HG03097 (cell line): ENCODE measurements around the gene STK32B.

Experiments used
- ATAC-seq: cut with Tn5 transposase; IDR thresholded peaks from one replicate; pipeline ENCODE4 v1.9.1; 2021; ENCODE audit not compliant: unreplicated experiment, low FRiP score

The STK32B gene

GRCh38 chr4:5489260-5489659 lies 438.0 kb downstream of the STK32B start:
- ATAC-seq: no peak

GRCh38 chr4:5497489-5497888 lies 446.2 kb downstream of the STK32B start:
- ATAC-seq: no peak

- no peak for ATAC-seq
These were observed 448.9 kb downstream of the STK32B start for GRCh38 chr4:5500165-5500564.

GRCh38 chr4:5503336-5503936 lies 452.2 kb downstream of the STK32B start:
- no peak for ATAC-seq

- no peak for ATAC-seq
These were observed 453.2 kb downstream of the STK32B start for GRCh38 chr4:5504486-5504885.

- ATAC-seq: no peak
These were observed 459.2 kb downstream of the STK32B start for GRCh38 chr4:5510504-5510903.

- no peak for ATAC-seq
These were observed 460.5 kb downstream of the STK32B start for GRCh38 chr4:5511791-5512190.

GRCh38 chr4:5515646-5516045 lies 464.4 kb downstream of the STK32B start:
- no peak for ATAC-seq

GRCh38 chr4:5517372-5517771 lies 466.1 kb downstream of the STK32B start:
- no peak for ATAC-seq

GRCh38 chr4:5524446-5525299 lies 473.4 kb downstream of the STK32B start:
- ATAC-seq: no peak

- no peak for ATAC-seq
These were observed 475.0 kb downstream of the STK32B start for GRCh38 chr4:5526080-5526846.

- ATAC-seq: no peak
These were observed 475.9 kb downstream of the STK32B start for GRCh38 chr4:5527211-5527610.

- no peak for ATAC-seq
These were observed 476.8 kb downstream of the STK32B start for GRCh38 chr4:5528031-5528436.

- ATAC-seq: no peak
These were observed 480.8 kb downstream of the STK32B start for GRCh38 chr4:5532100-5532499.

- ATAC-seq: no peak
These were observed 488.3 kb downstream of the STK32B start for GRCh38 chr4:5539584-5539983.

GRCh38 chr4:5541169-5541568 lies 489.9 kb downstream of the STK32B start:
- no peak for ATAC-seq

- no peak for ATAC-seq
These were observed 492.4 kb downstream of the STK32B start for GRCh38 chr4:5543681-5544080.

GRCh38 chr4:5544762-5545161 lies 493.5 kb downstream of the STK32B start:
- no peak for ATAC-seq

- no peak for ATAC-seq
These were observed 494.0 kb downstream of the STK32B start for GRCh38 chr4:5545271-5545670.

GRCh38 chr4:5547651-5548249 lies 496.5 kb downstream of the STK32B start:
- ATAC-seq: no peak
